H1 (cell line): Measurements from ENCODE around the gene KIF26B. TPM values are rescaled to one million over a fixed set of nuclear protein-coding genes. Genes with fewer than 3 reads are reported as not detected.

Source experiments
- PHF8 ChIP-seq: fragments of 200-600 bp; sonication (generic); conservative IDR thresholded peaks from 2 replicates; pipeline ENCODE4 v1.7.1; 2012; ENCODE audit warnings: low read depth, mild to moderate bottlenecking, inconsistent platforms, low read length, moderate library complexity
- SAP30 ChIP-seq: fragments of 300-600 bp; sonication (generic); IDR thresholded peaks from 2 replicates; pipeline ENCODE4 v1.7.1; 2012; ENCODE audit warnings: low read length, moderate library complexity, mild to moderate bottlenecking, inconsistent platforms; ENCODE audit not compliant: insufficient read depth, insufficient replicate concordance
- SP1 ChIP-seq: IDR thresholded peaks from 2 replicates; pipeline ENCODE4 v1.6.1; 2011; ENCODE audit warnings: low read depth, low read length
- polyA plus RNA-seq, 7 experiments: library from polyadenylated mRNA; depleted of rRNA in 3 of 7; stranded (reverse) in 5 of 7; unstranded in 2 of 7; fragments of >200 nt in 5 of 7; fragments of 200-250 nt in 2 of 7; gene quantifications; 1 replicate in 5 of 7; 2 replicates in 1 of 7; 4 replicates in 1 of 7; pipeline versions ENCODE4 v1.2.1 to v1.2.3, GENCODE V29; 2011 to 2013; ENCODE audit warnings: missing spikeins in 2 of 7, mixed read lengths in 2 of 7
- total RNA-seq: library from RNA; stranded (reverse); fragmentation: NEBNext Ultra II Directional; extraction: Animal tissue kit (Norgen Biotek cat#: 25700); gene quantifications from 2 replicates; pipeline ENCODE4 v1.2.1, GENCODE V29; 2021
- TF ChIP-seq, protein P1 (sequence below): fragments of 300-600 bp; sonication (generic); IDR thresholded peaks from 2 replicates; pipeline ENCODE4 v1.7.1; 2012; ENCODE audit warnings: low read length, moderate library complexity, mild to moderate bottlenecking, inconsistent platforms; ENCODE audit not compliant: insufficient replicate concordance

The KIF26B gene
- total and polyA plus RNA-seq, 2 of the 8 experiments (the other 6 are each of a cell fraction or from before 2014, with no cell fraction given) = 0.06 to 0.28 TPM

DNA sequence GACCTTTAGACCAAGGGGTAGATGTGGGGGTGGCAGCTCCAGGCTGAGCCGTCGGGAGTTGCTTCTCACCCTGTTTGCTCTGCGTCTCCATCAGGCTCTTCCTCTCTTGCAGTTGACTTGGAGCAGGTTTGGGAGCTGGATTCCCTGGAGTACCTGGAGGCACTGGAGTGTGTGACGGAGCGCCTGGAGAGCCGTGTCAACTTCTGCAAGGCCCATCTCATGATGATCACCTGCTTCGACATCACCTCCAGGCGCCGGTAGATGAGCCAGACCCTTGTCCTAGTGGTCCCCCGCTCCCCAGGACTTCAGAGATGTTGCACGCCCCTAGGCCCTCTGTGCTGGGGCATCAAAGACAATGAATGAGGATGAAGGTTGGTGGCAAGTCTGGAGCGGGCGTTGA, 547.6 kb downstream of the KIF26B start (continued):
- TF ChIP-seq, protein P1, sequence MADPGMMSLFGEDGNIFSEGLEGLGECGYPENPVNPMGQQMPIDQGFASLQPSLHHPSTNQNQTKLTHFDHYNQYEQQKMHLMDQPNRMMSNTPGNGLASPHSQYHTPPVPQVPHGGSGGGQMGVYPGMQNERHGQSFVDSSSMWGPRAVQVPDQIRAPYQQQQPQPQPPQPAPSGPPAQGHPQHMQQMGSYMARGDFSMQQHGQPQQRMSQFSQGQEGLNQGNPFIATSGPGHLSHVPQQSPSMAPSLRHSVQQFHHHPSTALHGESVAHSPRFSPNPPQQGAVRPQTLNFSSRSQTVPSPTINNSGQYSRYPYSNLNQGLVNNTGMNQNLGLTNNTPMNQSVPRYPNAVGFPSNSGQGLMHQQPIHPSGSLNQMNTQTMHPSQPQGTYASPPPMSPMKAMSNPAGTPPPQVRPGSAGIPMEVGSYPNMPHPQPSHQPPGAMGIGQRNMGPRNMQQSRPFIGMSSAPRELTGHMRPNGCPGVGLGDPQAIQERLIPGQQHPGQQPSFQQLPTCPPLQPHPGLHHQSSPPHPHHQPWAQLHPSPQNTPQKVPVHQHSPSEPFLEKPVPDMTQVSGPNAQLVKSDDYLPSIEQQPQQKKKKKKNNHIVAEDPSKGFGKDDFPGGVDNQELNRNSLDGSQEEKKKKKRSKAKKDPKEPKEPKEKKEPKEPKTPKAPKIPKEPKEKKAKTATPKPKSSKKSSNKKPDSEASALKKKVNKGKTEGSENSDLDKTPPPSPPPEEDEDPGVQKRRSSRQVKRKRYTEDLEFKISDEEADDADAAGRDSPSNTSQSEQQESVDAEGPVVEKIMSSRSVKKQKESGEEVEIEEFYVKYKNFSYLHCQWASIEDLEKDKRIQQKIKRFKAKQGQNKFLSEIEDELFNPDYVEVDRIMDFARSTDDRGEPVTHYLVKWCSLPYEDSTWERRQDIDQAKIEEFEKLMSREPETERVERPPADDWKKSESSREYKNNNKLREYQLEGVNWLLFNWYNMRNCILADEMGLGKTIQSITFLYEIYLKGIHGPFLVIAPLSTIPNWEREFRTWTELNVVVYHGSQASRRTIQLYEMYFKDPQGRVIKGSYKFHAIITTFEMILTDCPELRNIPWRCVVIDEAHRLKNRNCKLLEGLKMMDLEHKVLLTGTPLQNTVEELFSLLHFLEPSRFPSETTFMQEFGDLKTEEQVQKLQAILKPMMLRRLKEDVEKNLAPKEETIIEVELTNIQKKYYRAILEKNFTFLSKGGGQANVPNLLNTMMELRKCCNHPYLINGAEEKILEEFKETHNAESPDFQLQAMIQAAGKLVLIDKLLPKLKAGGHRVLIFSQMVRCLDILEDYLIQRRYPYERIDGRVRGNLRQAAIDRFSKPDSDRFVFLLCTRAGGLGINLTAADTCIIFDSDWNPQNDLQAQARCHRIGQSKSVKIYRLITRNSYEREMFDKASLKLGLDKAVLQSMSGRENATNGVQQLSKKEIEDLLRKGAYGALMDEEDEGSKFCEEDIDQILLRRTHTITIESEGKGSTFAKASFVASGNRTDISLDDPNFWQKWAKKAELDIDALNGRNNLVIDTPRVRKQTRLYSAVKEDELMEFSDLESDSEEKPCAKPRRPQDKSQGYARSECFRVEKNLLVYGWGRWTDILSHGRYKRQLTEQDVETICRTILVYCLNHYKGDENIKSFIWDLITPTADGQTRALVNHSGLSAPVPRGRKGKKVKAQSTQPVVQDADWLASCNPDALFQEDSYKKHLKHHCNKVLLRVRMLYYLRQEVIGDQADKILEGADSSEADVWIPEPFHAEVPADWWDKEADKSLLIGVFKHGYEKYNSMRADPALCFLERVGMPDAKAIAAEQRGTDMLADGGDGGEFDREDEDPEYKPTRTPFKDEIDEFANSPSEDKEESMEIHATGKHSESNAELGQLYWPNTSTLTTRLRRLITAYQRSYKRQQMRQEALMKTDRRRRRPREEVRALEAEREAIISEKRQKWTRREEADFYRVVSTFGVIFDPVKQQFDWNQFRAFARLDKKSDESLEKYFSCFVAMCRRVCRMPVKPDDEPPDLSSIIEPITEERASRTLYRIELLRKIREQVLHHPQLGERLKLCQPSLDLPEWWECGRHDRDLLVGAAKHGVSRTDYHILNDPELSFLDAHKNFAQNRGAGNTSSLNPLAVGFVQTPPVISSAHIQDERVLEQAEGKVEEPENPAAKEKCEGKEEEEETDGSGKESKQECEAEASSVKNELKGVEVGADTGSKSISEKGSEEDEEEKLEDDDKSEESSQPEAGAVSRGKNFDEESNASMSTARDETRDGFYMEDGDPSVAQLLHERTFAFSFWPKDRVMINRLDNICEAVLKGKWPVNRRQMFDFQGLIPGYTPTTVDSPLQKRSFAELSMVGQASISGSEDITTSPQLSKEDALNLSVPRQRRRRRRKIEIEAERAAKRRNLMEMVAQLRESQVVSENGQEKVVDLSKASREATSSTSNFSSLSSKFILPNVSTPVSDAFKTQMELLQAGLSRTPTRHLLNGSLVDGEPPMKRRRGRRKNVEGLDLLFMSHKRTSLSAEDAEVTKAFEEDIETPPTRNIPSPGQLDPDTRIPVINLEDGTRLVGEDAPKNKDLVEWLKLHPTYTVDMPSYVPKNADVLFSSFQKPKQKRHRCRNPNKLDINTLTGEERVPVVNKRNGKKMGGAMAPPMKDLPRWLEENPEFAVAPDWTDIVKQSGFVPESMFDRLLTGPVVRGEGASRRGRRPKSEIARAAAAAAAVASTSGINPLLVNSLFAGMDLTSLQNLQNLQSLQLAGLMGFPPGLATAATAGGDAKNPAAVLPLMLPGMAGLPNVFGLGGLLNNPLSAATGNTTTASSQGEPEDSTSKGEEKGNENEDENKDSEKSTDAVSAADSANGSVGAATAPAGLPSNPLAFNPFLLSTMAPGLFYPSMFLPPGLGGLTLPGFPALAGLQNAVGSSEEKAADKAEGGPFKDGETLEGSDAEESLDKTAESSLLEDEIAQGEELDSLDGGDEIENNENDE = no peak
- TF ChIP-seq SP1 (no peak), SAP30 (no peak), PHF8 (no peak)
